HEK293 (cell line): ENCODE measurements around the gene SSTR5.

Experiments used
- CTCF ChIA-PET: fragments of 350-600 bp; formaldehyde crosslinking; extraction: SDS; loops from one replicate; lab custom pipeline; 2021; ENCODE audit warnings: antibody characterized with exemption; lab: Yijun Ruan, JAX
- POLR2A ChIA-PET: fragments of 300-600 bp; formaldehyde crosslinking; extraction: SDS; loops from one replicate; lab custom pipeline; 2020; ENCODE audit warnings: antibody characterized with exemption, inconsistent platforms; lab: Yijun Ruan, JAX
- H3K27ac ChIP-seq: fragments of 200-500 bp; sonication (Bioruptor generic); 2 replicates; pipeline ENCODE4 v1.5.1; 2014; ENCODE audit warnings: low read depth, low read length, control low read depth, inconsistent platforms; ENCODE audit errors: extremely low read depth
- H3K36me3 ChIP-seq, 2 experiments: fragments of 200-500 bp in 1 of 2; sonication (Bioruptor generic) in 1 of 2; 1 replicate in 1 of 2; 2 replicates in 1 of 2; pipeline ENCODE4 v1.5.1; 2014 to 2017; ENCODE audit warnings: inconsistent platforms in 2 of 2, low read length in 2 of 2; ENCODE audit not compliant: control insufficient read depth in 2 of 2, insufficient read depth in 1 of 2
- H3K4me1 ChIP-seq: fragments of 200-500 bp; sonication (Bioruptor generic); 2 replicates; pipeline ENCODE4 v1.5.1; 2014; ENCODE audit warnings: mild to moderate bottlenecking, low read length, inconsistent platforms; ENCODE audit not compliant: control insufficient read depth, insufficient read depth
- H3K4me3 ChIP-seq: 2 replicates; pipeline ENCODE4 v1.5.1; 2011; ENCODE audit warnings: low read depth, mild to moderate bottlenecking, control low read depth, low read length, moderate library complexity
- H3K9me3 ChIP-seq: fragments of 200-500 bp; sonication (Bioruptor generic); 2 replicates; pipeline ENCODE4 v1.5.1; 2014; ENCODE audit warnings: low read depth, low read length, inconsistent platforms; ENCODE audit not compliant: control insufficient read depth, insufficient read depth
- EGR2 ChIP-seq: fragments of 450-650 bp; formaldehyde crosslinking; IDR thresholded peaks from 2 replicates; pipeline ENCODE4 v1.5.1; 2016; ENCODE audit warnings: low read depth, missing biosample characterization, missing genetic modification characterization
- GLIS1 ChIP-seq: fragments of 450-650 bp; formaldehyde crosslinking; IDR thresholded peaks from 2 replicates; pipeline ENCODE4 v1.5.1; 2016; ENCODE audit warnings: missing biosample characterization, missing genetic modification characterization
- HOXC10 ChIP-seq: sonication (generic); formaldehyde crosslinking; IDR thresholded peaks from 2 replicates; pipeline ENCODE4 v1.8.1; 2023; ENCODE audit warnings: mild to moderate bottlenecking, missing genetic modification reagents
- MZF1 ChIP-seq: fragments of 450-650 bp; formaldehyde crosslinking; IDR thresholded peaks from 2 replicates; pipeline ENCODE4 v1.5.1; 2017; ENCODE audit warnings: missing biosample characterization, missing genetic modification characterization, borderline replicate concordance
- PBX3 ChIP-seq: sonication (generic); formaldehyde crosslinking; IDR thresholded peaks from 2 replicates; pipeline ENCODE4 v1.8.1; 2022; ENCODE audit warnings: mild to moderate bottlenecking, moderate library complexity, missing genetic modification reagents
- PRDM2 ChIP-seq: fragments of 450-650 bp; formaldehyde crosslinking; IDR thresholded peaks from 2 replicates; pipeline ENCODE4 v1.5.1; 2016; ENCODE audit warnings: missing biosample characterization, missing genetic modification characterization, borderline replicate concordance
- YY1 ChIP-seq: fragments of 450-650 bp; formaldehyde crosslinking; IDR thresholded peaks from 2 replicates; pipeline ENCODE4 v1.5.1; 2018; ENCODE audit warnings: missing biosample characterization, missing genetic modification characterization
- ZBTB17 ChIP-seq: fragments of 450-650 bp; formaldehyde crosslinking; IDR thresholded peaks from 2 replicates; pipeline ENCODE4 v1.5.1; 2016; ENCODE audit warnings: missing biosample characterization, missing genetic modification characterization
- ZBTB6 ChIP-seq: fragments of 450-650 bp; formaldehyde crosslinking; IDR thresholded peaks from 2 replicates; pipeline ENCODE4 v1.5.1; 2017; ENCODE audit warnings: missing biosample characterization, missing genetic modification characterization
- ZBTB8A ChIP-seq: fragments of 450-650 bp; formaldehyde crosslinking; IDR thresholded peaks from 2 replicates; pipeline ENCODE4 v1.5.1; 2016; ENCODE audit warnings: missing biosample characterization, missing genetic modification characterization
- ZNF211 ChIP-seq: fragments of 450-650 bp; formaldehyde crosslinking; IDR thresholded peaks from 2 replicates; pipeline ENCODE4 v1.5.1; 2016; ENCODE audit warnings: low read depth, missing biosample characterization, missing genetic modification characterization
- ZNF248 ChIP-seq: fragments of 450-650 bp; formaldehyde crosslinking; IDR thresholded peaks from 2 replicates; pipeline ENCODE4 v1.5.1; 2017; ENCODE audit warnings: missing biosample characterization, missing genetic modification characterization
- ZNF510 ChIP-seq: fragments of 450-650 bp; formaldehyde crosslinking; IDR thresholded peaks from 2 replicates; pipeline ENCODE4 v1.5.1; 2018; ENCODE audit warnings: mild to moderate bottlenecking, missing genetic modification characterization, missing biosample characterization; ENCODE audit not compliant: insufficient replicate concordance
- ZNF624 ChIP-seq: fragments of 450-650 bp; formaldehyde crosslinking; IDR thresholded peaks from 2 replicates; pipeline ENCODE4 v1.5.1; 2017; ENCODE audit warnings: missing biosample characterization, missing genetic modification characterization
- ZNF658 ChIP-seq: fragments of 450-650 bp; formaldehyde crosslinking; IDR thresholded peaks from 2 replicates; pipeline ENCODE4; 2016; ENCODE audit warnings: missing biosample characterization, missing genetic modification characterization
- ZNF660 ChIP-seq: fragments of 450-650 bp; IDR thresholded peaks from 2 replicates; pipeline ENCODE4 v1.5.1; 2018; ENCODE audit warnings: missing biosample characterization, mild to moderate bottlenecking, missing genetic modification characterization
- ZSCAN4 ChIP-seq: fragments of 450-650 bp; formaldehyde crosslinking; IDR thresholded peaks from 2 replicates; pipeline ENCODE4 v1.5.1; 2017; ENCODE audit warnings: missing biosample characterization, missing genetic modification characterization
- TF ChIP-seq, protein P1 (sequence below): fragments of 450-650 bp; formaldehyde crosslinking; IDR thresholded peaks from 2 replicates; pipeline ENCODE4 v1.5.1; 2016; ENCODE audit warnings: missing biosample characterization, missing genetic modification characterization
- TF ChIP-seq, protein P2 (sequence below): fragments of 450-650 bp; formaldehyde crosslinking; IDR thresholded peaks from 2 replicates; pipeline ENCODE4 v1.5.1; 2016; ENCODE audit warnings: missing biosample characterization, missing genetic modification characterization, low read depth

SSTR5 gene

GRCh38 chr16:1044460-1045309 lies 27.9 kb upstream of the SSTR5 start:
- Histone ChIP-seq H3K4me1 (no peaks in the 10 kb centered on the region), H3K27ac (no peak overlapping the region), H3K36me3 (no peaks in the 10 kb centered on the region), H3K4me3 (no peak overlapping the region), H3K9me3 (no peaks in the 10 kb centered on the region)
- POLR2A ChIA-PET: no interaction called here
- TF ChIP-seq ZBTB17 (tag by site-specific recombination): no peak
- TF ChIP-seq EGR2 (tag by site-specific recombination): no peak
- TF ChIP-seq ZBTB6 (tag by site-specific recombination): peak; percentile 52; the same call in 1 of the 2 replicates
- TF ChIP-seq GLIS1 (tag by site-specific recombination): peak; percentile 81
- TF ChIP-seq MZF1: no peak
- CTCF ChIA-PET: interaction anchor here (0.6 to 1.8 kb wide), 2 partner anchors 13 to 230 kb away, joined by 3 to 7 read pairs; no protein-coding TSS in a partner anchor

- CTCF ChIA-PET: interaction anchor here (1.8 kb wide), 1 partner anchor 12 kb away, joined by 7 read pairs; no protein-coding TSS in a partner anchor
- Histone ChIP-seq H3K36me3 (no peaks in the 10 kb centered on the region), H3K27ac (no peak overlapping the region), H3K9me3 (no peaks in the 10 kb centered on the region), H3K4me3 (no peak overlapping the region), H3K4me1 (no peaks in the 10 kb centered on the region)
- POLR2A ChIA-PET: interaction anchor here (0.6 kb wide), 1 partner anchor 10 kb away, joined by 3 read pairs; no protein-coding TSS in a partner anchor
- TF ChIP-seq PBX3 (CRISPR knock-in tag) (no peak), ZNF211 (no peak), ZNF510 (tag by site-specific recombination) (no peak), ZBTB8A (tag by site-specific recombination) (no peak), YY1 (tag by site-specific recombination) (no peak), ZNF248 (no peak), ZNF660 (no peak), ZSCAN4 (tag by site-specific recombination) (no peak), PRDM2 (tag by site-specific recombination) (no peak), ZNF624 (tag by site-specific recombination) (no peak), ZNF658 (tag by site-specific recombination) (no peak), HOXC10 (CRISPR knock-in tag) (no peak)
- TF ChIP-seq, protein P1, sequence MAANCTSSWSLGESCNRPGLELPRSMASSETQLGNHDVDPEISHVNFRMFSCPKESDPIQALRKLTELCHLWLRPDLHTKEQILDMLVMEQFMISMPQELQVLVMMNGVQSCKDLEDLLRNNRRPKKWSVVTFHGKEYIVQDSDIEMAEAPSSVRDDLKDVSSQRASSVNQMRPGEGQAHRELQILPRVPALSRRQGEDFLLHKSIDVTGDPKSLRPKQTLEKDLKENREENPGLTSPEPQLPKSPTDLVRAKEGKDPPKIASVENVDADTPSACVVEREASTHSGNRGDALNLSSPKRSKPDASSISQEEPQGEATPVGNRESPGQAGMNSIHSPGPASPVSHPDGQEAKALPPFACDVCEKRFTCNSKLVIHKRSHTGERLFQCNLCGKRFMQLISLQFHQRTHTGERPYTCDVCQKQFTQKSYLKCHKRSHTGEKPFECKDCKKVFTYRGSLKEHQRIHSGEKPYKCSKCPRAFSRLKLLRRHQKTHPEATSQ (tag by site-specific recombination): no peak
- TF ChIP-seq, protein P2, sequence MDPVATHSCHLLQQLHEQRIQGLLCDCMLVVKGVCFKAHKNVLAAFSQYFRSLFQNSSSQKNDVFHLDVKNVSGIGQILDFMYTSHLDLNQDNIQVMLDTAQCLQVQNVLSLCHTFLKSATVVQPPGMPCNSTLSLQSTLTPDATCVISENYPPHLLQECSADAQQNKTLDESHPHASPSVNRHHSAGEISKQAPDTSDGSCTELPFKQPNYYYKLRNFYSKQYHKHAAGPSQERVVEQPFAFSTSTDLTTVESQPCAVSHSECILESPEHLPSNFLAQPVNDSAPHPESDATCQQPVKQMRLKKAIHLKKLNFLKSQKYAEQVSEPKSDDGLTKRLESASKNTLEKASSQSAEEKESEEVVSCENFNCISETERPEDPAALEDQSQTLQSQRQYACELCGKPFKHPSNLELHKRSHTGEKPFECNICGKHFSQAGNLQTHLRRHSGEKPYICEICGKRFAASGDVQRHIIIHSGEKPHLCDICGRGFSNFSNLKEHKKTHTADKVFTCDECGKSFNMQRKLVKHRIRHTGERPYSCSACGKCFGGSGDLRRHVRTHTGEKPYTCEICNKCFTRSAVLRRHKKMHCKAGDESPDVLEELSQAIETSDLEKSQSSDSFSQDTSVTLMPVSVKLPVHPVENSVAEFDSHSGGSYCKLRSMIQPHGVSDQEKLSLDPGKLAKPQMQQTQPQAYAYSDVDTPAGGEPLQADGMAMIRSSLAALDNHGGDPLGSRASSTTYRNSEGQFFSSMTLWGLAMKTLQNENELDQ (tag by site-specific recombination): no peak
Measured at GRCh38 chr16:1045310-1045992, 27.1 kb upstream of the SSTR5 start.
